GM12864 (cell line): ENCODE data around the gene GLCCI1.

Experiments
- DNase-seq: peaks from one replicate; pipeline ENCODE4 v3.0.0-alpha.2; 2011; ENCODE audit warnings: low read depth
- H3K4me3 ChIP-seq: 2 replicates; pipeline ENCODE4 v1.5.1; 2011; ENCODE audit warnings: mild to moderate bottlenecking, low read depth, low read length, control low read depth
- TF ChIP-seq, protein P1 (sequence below): IDR thresholded peaks from 2 replicates; pipeline ENCODE4 v1.5.1; 2011; ENCODE audit warnings: low read depth, mild to moderate bottlenecking, moderate library complexity, low read length, control low read depth, inconsistent platforms; ENCODE audit errors: missing control alignments

The GLCCI1 gene

DNA sequence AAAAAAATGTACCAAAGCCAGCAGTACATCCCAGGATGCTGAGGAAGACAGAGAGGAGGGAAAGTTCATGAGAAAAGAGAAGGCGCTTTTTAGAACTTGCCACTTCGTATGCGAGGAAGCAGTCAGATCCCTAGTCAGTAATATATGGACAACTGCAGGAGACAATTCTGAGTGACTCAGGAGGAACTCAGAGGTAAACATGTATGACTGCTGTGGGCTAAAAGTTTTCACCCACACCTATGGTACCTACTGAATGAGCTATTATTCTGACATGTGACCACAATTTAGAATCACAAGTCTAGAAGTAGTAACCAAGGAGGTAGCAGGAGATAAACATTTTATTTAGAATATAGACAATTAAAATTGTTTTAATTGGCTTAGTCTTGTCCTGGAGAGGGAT lies 166.8 kb downstream of the GLCCI1 start:
- no peak for DNase-seq
- TF ChIP-seq, protein P1, sequence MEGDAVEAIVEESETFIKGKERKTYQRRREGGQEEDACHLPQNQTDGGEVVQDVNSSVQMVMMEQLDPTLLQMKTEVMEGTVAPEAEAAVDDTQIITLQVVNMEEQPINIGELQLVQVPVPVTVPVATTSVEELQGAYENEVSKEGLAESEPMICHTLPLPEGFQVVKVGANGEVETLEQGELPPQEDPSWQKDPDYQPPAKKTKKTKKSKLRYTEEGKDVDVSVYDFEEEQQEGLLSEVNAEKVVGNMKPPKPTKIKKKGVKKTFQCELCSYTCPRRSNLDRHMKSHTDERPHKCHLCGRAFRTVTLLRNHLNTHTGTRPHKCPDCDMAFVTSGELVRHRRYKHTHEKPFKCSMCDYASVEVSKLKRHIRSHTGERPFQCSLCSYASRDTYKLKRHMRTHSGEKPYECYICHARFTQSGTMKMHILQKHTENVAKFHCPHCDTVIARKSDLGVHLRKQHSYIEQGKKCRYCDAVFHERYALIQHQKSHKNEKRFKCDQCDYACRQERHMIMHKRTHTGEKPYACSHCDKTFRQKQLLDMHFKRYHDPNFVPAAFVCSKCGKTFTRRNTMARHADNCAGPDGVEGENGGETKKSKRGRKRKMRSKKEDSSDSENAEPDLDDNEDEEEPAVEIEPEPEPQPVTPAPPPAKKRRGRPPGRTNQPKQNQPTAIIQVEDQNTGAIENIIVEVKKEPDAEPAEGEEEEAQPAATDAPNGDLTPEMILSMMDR: no peak
- no peak overlapping the region for H3K4me3 ChIP-seq

DNA sequence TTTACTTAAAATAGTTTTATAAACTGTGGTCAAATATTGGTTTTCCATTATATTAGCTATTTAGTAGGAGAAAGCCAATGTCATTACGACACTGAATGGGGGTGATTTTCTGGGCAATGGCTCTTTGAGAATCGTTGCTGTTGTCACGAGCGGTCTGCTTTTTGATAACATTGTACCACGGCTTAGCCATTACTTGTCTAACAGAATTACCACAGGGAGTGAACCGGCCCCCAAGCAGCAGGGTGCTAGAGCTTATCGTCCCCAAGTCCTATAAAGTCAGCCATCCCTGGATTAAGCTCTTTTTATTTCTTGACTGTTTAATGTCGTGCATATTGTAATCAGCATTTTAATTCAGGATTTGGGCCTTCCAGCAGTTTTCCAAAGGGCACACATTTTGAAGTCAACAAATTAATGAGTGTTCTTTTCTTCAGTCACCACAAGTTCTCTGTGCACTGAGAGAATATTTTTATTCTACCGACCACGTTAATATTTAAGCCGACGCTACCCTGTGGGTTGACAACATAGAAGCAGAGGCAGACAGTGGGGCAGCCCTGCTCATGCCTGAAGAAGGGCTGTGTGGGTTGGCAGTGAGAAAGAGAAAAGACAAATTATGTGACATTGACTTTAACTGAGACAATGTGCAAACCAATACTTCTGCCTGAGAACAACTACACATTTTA lies 167.6 kb downstream of the GLCCI1 start:
- no peak for DNase-seq
- H3K4me3 ChIP-seq: no peak overlapping the region
- TF ChIP-seq, protein P1: no peak
